Neural progenitor cell (in vitro differentiated cells): ENCODE data around the gene MYLK.

ENCODE experiments used
- EZH2 ChIP-seq: fragments of 200-600 bp; sonication (generic); IDR thresholded peaks from 2 replicates; pipeline ENCODE4 v1.6.1; 2017; ENCODE audit warnings: antibody characterized with exemption, mild to moderate bottlenecking, moderate library complexity
- EZH2phosphoT487 ChIP-seq: fragments of 200-600 bp; sonication (generic); IDR thresholded peaks from 2 replicates; pipeline ENCODE4 v1.6.1; 2017; ENCODE audit warnings: antibody characterized with exemption
- TF ChIP-seq, protein P1 (sequence below): fragments of 200-600 bp; sonication (generic); IDR thresholded peaks from 2 replicates; pipeline ENCODE4 v1.5.1; 2017; ENCODE audit warnings: antibody characterized with exemption, mild to moderate bottlenecking

DNA sequence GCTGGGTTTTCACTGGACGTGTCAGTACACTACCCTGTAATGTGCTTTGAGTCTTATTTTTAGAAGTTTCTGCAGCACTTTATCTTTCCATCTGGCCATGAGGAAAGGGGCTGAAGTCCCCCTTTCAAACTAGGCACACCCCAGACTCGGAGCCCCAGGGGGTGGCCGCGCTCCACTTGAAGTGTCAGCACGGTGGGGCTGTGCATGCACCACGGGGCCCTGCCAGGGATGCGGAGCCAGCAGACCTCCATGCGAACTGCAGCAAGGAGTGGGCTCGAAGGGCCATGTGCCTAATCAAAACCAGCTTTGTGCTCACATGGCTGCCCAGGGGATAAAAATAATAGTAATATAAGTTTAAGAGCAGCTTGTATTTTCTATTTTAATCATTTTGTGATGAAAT, 198.4 kb downstream of the MYLK start:
- TF ChIP-seq EZH2, result no peak
- TF ChIP-seq, protein P1, sequence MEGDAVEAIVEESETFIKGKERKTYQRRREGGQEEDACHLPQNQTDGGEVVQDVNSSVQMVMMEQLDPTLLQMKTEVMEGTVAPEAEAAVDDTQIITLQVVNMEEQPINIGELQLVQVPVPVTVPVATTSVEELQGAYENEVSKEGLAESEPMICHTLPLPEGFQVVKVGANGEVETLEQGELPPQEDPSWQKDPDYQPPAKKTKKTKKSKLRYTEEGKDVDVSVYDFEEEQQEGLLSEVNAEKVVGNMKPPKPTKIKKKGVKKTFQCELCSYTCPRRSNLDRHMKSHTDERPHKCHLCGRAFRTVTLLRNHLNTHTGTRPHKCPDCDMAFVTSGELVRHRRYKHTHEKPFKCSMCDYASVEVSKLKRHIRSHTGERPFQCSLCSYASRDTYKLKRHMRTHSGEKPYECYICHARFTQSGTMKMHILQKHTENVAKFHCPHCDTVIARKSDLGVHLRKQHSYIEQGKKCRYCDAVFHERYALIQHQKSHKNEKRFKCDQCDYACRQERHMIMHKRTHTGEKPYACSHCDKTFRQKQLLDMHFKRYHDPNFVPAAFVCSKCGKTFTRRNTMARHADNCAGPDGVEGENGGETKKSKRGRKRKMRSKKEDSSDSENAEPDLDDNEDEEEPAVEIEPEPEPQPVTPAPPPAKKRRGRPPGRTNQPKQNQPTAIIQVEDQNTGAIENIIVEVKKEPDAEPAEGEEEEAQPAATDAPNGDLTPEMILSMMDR, result no peak
- no peak for TF ChIP-seq EZH2phosphoT487
